Stimulated activated CD8-positive, alpha-beta memory T cell treated with anti-CD3 and anti-CD28 coated beads, Interleukin-12 subunit alpha, Interleukin-12 subunit beta, amount 100 ng/mL, for 1 hour (primary cell): ENCODE measurements around the gene STRN3.
"Not testable (repeated sequence)": the region's sequence is repeated elsewhere in the genome, so short reads cannot be mapped to it uniquely, and the experiment has no call there.

Source experiments
- DNase-seq: peaks from one replicate; pipeline ENCODE4 v3.0.0-alpha.2; 2020; ENCODE audit warnings: low read depth

The STRN3 gene

DNA sequence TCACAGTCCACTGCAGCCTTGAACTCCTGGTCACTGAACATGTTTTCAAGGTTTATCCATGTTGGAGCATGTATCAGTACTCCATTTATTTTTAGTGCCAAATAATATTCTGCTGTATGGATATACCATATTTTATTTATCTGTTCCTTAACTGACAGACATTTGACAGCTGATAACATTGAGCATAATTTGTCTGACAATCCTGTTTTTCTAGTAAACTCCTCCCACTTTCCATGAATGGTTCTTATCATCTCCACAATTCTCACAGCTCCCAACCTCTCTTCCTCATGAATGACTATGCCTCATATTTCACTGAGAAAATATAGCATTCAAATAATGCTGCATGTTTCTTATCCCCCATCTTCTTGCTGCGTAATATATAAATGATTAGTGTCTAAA lies 118.5 kb downstream of the STRN3 start:
- DNase-seq = no peak

DNA sequence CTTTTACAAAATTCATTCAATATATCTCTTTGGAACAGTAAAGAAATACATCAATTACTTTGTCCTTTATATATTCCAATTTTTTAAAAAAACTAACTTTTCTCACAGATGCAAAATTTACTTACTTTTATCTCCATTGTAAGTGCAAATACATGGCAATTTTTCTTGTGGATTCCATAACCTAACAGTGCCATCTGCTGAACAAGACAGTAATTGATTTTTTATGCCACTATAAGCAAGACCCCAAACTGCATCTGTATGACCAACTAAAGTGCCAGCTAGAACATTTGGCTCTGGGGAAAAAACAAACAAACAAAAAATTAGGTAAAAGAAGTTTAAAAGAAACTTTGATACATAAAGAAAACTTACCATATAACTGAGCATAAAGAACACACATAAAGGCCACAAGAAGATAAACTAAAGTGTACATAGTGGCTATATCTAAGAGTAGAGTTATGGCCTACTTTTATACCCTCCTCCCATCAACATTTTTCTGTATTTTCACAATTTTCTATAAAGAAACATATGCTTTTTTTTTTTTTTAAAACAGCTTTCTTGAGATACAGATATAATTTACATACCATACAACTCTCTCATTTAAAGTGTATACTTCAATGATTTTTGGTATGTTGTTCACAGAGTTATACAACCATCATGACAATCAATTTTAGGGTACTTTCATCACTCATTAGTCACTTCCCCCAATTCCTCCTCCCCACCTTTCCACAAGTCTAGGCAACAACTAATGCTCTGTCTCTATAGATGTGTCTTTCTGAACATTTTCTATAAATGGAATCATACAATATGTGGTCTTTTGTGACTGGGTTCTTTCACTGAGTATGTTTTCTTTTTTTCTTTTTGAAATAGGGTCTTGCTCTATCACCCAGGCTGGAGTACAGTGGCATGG lies 119.2 kb downstream of the STRN3 start:
- no peak for DNase-seq

DNA sequence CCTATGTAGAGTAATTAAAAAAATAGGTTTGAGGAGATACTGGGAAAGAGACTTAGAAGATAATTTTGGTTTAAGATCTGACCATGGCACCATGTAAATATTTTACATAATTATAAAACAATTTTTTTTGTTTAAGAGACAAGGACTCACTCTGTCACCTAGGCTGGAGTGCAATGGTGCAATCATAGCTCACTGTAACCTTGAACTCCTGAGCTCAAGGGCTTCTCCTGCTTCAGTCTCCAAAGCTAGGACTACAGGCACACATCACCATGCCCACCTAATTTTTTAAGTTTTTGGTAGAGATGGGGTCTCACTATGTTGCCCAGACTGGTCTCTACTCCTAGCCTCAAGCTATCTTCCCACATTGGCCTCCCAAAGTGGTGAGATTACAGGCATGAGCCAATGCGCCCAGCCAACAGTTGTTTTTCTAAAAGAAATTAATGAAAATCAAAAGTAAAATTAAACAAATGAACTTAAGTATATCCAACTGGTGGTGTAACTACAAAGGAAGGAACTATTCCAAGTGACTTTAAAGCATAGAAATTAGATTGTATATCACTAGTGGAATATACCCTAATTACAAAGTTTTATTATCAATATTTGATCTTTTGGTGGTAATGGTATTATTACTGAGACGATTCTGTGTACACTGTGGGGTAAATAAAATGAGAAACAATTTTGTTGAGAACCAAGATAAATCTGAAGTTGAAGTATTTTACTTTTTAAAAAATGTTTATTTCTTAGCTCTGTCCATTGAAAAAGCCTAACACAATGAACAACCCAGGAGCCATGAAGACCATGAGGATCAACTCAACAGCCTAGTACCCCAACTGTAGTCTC lies 122.7 kb downstream of the STRN3 start:
- no peak for DNase-seq

DNA sequence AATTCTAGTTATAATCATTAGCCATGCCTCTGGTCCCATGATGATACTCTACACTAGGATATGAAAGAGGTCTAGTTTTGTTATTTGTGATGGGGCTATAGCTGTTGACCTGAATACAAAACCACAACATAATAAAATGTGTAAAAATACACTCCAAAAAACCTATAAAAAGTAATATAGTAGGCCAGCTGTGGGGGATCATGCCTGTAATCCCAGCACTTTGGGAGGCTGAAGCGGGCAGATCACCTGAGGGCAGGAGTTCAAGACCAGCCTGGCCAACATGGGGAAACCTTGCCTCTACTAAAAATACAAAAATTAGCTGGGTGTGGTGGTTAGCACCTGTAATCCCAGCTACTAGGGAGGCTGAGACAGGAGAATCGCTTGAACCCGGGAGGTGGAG lies 129.1 kb downstream of the STRN3 start:
- not testable (repeated sequence) for DNase-seq

DNA sequence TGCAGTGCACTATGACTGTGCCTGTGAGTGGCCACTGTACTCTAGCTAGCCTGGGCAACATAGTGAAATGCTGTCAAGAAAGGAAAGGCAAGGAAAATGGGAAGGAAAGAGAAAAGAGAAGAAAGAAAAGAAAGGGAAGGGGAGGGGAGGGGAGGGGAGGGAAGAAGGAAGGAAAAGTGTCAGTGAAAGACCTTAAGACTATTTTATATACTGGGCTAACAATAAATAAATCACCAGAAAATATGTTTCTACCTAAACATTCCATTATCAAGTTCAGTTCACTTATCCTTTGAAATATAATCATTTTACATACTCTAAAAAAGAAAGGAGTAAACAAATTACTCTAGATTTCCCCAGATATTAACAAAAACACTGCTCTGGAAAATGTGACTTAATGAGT lies 129.7 kb downstream of the STRN3 start:
- no peak for DNase-seq

DNA sequence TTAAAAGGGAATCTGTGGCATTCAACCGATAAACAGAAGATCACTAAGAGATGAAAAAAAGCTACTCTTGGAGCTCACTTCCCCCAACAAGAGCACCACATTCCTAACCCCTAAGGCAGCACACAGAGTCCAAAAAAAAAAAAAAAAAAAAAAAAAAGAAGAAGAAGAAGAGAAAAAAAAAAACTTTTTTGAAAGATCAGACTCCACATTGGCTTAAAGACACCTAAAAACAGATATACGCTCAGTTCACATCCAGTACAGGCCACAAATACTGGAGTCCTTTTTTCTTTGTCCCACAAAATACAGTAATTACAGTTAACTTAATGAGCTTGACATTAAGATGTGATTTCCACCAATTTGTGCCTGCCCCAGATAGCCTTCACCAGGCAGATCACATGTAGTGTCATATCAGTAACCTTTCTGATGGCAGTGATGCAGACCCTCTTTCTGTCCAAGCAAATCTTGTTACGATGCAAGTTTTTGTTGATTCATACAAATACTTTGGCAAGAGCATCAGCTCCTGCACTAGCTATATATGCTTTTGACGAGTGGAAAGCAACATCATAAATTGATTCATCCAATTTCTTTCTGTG lies 131.2 kb downstream of the STRN3 start:
- DNase-seq = no peak

DNA sequence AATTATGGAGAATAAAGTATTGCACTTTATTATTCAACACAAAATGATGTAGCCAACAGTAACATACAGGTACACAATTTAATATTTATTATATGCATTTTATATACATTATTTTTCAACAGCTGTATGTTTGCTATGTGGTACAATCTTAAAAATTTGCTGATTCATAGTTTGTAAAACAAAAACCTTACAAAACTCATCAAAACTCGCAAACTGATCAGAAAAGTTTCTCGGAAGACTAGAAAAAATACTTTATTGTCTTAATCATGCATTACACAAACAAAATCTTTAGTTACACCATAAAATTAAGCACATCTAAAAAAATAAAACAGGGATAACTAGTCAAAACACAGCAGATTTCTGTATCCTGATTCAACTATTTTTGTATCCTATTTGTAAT lies 132.4 kb downstream of the STRN3 start:
- no peak for DNase-seq

DNA sequence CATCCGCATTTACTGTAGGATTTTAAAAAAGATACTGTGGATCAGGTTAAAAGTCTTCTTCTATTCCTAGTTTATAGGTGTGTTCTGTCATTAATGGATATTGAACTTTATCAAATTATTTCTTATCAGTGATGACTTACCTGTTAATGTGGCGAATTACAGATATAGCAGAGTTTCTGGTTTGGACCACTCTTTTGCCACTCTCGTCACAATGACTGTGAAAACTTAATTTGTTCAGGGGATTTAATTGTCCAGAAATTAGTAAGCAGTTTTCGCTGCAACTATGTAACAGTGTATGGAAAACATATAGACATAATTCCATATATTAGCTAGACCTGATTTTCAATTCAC lies 137.0 kb downstream of the STRN3 start:
- no peak for DNase-seq

DNA sequence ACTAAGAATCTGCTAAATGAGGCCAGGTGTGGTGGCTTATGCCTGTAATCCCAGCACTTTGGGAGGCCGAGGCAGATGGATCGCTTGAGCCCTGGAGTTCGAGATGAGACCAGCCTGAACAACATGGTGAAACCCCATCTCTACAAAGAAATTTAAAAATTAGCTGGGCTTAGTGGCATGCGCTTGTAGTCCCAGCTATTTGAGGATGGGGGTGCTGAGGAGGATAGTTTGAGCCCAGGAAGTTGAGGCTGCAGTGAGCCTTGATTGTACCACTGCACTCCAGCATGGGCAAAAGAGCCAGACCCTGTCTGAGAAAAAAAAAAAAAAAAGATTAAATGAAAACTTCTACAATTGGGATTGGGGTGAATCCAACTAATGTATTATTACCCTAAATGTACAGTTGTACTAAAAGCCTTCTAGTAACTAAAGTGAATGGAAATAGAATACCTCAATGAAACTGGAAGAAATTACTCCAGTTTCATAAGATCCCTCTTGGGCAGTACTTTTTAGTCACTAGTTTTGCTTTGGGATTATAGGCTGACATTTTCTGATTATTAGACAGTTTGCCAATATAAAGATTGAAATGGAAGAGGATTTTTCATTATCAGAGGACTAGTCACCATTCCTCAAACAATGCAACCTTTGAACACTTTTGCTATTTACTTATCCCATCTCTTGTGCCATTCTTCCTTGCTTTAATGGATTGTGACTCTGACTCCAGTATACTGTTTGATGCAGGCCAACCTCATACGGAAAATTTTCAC lies 137.5 kb downstream of the STRN3 start:
- DNase-seq = no peak

DNA sequence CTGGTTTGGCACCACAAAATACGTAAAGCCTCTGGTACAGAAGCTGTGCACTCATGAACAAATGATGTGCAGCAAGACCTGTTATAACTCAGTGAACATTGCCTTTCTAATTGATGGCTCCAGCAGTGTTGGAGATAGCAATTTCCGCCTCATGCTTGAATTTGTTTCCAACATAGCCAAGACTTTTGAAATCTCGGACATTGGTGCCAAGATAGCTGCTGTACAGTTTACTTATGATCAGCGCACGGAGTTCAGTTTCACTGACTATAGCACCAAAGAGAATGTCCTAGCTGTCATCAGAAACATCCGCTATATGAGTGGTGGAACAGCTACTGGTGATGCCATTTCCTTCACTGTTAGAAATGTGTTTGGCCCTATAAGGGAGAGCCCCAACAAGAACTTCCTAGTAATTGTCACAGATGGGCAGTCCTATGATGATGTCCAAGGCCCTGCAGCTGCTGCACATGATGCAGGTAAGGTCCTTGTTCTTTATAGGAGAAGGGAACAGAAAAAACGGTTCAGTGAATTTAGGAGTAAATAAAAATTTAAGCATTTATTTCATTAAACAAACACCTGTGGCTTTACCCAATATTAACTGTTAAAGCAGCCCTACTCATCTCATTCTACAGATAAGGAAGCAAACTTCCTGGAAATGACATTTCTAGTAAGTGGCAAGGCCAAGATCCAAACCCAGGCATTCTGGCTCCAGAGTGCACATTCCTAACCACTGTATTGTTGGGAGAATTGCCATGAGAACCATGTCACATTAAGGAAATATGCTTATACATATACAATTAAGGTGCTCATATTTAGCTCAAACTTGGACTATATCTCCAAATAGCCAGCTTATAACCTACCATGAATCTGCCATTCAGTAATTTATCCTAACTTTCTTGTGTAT lies 140.1 kb downstream of the STRN3 start:
- DNase-seq = no peak

DNA sequence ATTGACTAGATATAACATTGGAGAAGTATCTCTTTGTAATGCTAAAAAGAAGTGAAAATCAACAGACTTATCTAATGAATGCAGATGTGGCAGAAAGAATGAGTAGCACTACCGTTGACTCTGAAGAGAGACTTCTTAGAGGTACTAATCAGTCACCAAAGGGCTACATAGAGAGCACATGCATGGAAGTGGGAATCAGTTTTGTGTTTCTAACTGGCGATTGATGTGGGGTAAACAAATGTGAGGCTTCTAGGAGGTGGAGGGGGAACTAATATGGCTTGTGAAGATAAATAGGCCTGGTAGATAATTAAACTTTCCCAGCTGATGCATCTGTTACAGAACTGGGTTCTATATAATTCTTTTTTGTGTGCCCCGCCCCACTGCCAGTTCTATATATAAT lies 141.3 kb downstream of the STRN3 start:
- no peak for DNase-seq

DNA sequence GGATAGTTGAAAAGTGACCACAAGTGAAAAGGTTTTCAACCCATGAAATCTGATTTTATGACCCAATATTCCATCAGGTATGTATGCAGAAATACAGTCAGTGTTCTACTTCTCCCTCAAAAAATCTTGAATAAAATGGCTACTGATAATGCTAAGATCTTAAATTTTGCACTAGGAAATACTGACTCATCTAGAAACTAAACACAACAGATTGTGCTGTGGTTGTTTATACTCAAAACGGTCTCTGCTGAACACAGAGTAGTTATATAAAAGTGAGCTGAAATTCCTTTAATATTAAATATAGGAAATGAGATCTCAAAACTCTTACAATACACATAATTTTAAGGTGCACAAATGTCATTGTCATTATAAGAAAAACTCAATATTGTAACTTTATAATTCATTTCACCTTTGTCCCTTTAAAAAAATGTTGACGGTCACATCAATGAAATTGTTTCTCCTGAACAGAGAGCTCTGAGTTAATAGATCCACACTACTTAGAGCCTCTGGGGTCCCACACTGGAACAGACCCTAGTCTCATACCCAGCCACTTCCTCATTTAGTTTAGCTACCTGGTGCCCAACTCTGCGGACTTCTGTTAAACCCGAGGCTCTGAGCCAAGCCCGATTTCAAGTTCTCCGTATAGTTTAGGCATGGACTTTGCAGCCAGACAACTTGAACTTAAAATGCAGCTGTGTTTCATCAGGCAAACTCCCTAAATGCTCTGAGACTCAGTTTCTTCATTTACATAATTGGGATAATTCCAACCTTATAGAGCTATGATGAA lies 142.5 kb downstream of the STRN3 start:
- no peak for DNase-seq

DNA sequence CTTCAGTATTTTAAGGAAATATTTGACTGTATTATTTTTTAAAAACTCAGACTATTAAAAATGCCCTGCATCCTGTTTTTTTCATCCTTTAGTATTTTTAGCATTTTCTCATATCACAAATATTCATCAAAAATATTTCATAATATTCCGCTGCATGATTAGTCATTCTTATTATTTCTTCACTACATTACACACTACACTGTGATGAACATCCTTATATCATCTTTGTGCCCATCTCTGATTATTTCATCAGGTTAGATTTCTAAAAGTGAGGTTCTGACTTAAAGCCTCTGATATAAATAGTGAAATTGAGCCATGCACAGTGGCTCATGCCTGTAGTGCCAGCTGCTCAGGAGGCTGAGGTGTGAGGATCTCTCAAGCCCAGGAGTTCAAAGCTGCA lies 143.7 kb downstream of the STRN3 start:
- no peak for DNase-seq

DNA sequence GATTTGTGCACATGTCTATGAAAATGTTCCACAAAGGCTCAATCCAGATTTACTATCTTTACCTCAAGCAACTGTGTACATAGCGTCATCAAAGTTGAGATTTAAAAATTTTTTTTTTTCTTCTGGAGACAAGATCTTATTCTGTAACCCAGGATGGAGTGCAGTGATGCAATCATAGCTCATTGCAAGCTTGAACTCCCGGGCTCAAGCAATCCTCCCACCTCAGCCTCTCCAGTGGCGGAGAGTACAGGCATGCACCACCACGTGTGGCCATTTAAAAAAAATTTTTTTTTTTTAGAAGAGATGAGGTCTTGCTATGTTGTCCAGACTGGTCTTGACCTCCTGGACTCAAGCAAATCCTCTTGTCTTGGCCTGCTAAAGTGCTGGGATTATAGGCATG lies 149.5 kb downstream of the STRN3 start:
- DNase-seq = no peak

DNA sequence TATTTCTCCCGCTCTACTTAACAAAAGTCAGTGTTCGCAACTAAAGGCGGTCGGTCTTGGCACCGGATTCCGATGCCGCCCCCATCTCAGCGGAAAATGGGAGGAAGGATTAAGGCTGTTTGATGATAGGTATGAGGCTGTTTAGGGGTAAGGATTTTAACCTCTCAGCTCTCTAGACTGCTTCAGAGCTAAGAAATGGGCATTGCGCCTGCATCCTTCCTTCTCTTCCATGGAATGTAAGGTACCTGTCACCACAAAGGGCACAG lies 150.5 kb downstream of the STRN3 start:
- no peak for DNase-seq

DNA sequence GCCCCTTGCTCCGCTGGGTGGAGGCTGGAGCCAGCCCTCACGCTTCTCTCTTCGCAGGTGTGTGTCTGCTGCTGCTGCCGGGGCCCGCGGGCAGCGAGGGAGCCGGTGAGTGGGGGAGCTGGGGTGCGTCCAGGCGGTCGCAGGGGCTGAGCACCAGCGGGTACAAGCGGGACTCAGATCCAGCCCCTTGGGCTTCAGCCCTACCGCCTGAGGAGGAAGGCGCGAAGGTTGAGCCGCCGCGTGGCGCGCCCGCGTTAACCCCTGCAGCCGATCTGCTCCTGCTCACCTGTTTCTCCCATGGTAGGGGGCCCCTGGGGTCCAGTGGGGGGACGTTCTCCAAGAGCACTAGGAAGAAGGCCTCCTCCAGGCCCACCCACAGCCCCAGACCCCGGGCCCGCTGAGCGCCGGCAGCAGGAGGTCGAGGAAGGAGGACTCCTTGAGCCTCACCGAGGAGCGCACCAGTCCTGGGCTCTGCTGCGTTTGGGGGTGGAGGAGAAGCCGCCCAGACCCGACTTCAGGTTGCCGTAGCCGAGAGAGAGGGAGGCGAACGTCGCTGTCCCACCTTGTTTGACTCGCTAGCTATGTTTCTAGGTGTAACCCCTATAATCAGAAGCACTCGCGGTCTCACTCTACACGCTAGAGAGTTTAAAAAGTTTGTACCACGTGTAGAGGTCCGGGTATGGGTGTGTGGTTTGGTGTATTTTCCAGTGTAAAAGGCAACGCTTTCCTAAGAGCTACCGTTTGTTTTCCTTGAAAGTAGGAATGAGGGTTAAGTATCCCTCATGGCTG lies 151.0 kb downstream of the STRN3 start:
- no peak for DNase-seq

DNA sequence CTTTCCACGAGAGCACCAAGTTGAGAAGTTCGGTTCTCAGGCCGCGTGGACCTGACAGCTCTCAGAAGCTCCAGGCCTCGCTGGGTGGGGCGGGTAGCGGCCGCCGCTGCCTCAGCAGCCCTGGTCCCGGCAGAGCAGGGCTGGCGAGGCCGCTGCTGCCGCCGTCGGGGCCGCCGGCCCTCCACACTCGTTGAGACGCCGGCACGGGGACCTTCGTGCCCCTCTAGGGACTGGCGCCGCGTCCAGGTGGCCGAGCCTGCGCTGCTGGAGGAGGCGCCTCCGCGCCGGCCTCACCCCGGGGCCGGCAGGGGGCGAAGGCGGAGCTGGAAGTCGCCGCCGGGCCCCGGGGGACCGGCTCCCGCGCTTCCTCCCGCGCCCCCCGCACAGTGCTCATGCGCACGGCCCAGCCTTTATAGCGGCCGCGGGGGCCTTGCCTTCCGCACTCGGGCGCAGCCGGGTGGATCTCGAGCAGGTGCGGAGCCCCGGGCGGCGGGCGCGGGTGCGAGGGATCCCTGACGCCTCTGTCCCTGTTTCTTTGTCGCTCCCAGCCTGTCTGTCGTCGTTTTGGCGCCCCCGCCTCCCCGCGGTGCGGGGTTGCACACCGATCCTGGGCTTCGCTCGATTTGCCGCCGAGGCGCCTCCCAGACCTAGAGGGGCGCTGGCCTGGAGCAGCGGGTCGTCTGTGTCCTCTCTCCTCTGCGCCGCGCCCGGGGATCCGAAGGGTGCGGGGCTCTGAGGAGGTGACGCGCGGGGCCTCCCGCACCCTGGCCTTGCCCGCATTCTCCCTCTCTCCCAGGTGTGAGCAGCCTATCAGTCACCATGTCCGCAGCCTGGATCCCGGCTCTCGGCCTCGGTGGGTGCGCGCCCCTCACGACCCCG lies 151.8 kb downstream of the STRN3 start, which contains the start of gene COCH:
COCH (plus strand) TSS at position 440 of the 879 bp plus-strand sequence; CDS start at position 820, 380 bp downstream.
- no peak for DNase-seq

DNA sequence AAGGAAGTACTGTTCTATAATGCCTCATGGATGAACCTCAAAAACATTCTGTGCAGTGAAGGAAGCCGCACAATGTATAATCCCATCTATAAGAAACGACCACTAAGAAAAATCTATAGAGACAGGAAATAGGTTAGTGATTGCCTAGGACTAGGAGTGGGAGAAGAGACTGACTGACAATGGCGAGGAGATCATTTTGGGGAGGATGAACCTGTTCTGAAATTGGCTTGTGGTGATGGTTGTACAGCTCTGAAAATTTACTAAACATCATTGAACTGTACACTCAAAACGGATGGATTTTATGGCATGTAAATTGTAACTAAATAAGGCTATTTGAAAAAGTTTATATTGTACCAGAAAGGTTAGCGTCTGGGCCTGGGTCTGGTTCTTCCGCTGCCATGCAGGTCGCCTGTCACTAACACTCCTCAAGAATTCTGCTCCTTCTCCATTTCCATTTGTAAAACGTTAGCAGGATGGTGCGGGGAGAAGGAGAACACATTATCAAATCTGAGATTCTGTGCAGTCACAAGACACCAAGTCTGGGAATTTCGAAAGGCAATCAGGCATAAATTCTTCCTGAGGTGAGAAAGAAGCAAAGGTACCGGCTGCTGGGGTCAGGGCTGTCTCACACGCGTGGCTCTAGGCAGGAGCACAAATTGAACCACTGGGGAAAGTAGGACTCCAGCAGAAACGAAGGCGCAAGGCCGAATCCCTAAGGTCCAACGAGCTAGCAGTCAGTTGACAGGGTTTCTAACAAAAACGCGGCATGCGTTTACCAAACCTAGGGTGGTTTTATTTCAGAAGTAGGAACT lies 152.7 kb downstream of the STRN3 start:
- no peak for DNase-seq
